Suppressor macrophage treated with lipopolysaccharide for 1 hour (primary cell): ENCODE data around the gene FADS1.
A peak's percentile ranks its signal among the peaks of the same experiment; 100 is the strongest.

Experiments used
- DNase-seq, 3 donors: peaks; one replicate each; pipeline ENCODE4 v3.0.0-alpha.2; 2020 to 2022

FADS1 gene

DNA sequence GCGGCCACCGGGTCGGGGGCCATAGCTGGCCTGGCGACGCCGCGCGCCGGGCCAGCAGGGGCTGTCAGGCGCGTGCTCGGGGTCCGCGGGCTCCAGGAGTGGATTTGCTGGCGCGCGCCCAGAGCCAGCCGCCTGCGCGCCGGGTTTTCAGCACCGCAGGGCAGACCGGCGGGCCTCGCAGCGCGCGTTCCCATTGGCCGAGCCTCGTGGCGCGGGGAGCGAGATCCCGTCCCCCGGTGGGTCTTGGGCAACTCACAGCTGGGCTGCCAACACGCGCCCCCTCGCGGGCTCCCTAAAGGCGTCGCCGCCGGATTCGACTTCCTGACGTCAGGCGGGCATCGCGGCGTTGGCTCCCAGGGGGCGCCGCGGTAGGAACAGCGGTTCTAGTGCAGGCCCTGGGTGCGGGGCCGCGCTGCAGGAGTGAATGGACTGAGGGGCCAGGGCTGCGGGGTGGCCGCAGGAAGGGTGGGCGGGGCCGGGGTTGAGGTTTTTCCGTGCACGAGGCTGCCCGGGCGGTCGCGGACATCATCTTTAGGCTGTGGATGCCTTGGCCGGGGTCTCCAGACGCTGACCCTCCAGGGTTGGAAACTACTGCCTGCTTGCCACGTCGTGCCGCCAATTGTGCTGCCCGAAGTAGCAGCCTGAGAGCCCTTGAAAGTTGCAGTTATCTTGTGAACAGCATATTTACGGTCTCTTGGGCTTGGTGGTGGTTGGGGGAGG lies at the start of gene FADS1:
Gene FADS1, minus strand, starts transcription at position 268 of the 720 bp plus-strand sequence. Its CDS starts 74 bp downstream, at position 194.
- DNase-seq = peak; percentile 97 to 99 (median 98)

DNA sequence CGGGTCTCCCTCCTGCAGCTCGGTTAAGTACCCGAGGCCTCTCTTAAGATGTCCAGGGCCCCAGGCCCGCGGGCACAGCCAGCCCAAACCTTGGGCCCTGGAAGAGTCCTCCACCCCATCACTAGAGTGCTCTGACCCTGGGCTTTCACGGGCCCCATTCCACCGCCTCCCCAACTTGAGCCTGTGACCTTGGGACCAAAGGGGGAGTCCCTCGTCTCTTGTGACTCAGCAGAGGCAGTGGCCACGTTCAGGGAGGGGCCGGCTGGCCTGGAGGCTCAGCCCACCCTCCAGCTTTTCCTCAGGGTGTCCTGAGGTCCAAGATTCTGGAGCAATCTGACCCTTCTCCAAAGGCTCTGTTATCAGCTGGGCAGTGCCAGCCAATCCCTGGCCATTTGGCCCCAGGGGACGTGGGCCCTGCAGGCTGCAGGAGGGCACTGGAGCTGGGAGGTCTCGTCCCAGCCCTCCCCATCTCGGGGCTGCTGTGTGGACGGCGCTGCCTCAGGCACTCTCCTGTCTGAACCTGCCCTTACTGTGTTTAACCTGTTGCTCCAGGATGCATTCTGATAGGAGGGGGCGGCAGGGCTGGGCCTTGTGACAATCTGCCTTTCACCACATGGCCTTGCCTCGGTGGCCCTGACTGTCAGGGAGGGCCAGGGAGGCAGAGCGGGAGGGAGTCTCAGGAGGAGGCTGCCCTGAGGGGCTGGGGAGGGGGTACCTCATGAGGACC lies 49.6 kb upstream of the FADS1 start:
- no peak for DNase-seq

DNA sequence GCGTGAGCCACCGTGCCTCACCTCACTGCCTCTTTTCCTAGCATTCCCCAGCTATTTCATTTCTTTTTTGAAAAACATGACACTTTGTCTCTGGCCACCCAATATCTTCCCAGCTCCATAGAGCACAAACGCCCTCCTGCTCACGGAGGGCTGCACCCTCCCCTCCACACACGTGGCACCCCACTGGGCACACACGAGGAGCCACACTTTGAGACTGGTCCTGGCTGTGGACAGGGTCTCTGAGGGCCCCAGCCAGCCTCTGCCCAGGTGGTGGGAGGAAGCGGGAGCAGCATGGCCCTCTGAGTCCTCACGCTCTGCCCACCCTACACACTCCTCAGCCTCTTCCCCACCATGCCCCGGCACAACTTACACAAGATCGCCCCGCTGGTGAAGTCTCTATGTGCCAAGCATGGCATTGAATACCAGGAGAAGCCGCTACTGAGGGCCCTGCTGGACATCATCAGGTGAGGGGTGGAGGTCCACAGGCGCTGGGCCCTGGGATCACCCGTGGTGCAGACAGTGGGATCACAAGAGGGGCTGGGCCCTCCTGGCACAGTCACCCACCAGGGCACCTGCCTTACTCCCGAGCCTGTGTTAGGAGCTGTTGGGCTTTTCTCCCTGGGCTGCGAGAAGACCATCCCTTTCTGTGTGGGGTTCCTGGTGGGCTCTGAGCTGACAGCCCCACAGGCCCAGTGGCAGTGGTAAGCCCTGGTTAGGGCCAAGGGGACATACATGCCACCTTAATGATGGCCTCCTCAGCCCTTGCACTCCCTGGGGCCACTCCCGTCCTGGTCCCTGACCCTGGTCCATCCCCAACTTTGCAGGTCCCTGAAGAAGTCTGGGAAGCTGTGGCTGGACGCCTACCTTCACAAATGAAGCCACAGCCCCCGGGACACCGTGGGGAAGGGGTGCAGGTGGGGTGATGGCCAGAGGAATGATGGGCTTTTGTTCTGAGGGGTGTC lies 48.3 kb upstream of the FADS1 start:
- DNase-seq = no peak

DNA sequence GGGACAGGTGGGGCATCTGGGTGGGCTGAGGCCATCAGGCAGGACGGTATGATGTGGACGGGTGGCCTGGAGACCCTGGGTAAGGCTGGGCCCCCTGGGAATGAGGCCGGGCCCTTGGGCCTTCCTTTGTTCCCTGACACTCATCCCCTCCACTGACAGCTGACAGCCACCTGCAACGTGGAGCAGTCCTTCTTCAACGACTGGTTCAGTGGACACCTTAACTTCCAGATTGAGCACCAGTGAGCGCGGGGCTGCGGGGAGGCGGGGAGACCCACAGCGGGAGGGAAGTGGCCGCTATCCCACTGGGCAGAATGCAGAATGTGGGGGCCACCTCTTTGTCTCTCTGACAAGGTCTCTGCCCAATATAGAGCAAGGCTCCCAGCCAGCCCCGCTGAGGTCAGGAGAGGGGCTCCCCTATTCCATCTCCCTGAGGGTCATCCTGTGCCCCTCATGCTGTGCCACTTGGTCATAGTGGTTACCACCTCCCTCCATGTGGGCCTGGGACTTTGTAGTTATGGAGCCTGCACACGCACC lies 46.8 kb upstream of the FADS1 start:
- DNase-seq = no peak

DNA sequence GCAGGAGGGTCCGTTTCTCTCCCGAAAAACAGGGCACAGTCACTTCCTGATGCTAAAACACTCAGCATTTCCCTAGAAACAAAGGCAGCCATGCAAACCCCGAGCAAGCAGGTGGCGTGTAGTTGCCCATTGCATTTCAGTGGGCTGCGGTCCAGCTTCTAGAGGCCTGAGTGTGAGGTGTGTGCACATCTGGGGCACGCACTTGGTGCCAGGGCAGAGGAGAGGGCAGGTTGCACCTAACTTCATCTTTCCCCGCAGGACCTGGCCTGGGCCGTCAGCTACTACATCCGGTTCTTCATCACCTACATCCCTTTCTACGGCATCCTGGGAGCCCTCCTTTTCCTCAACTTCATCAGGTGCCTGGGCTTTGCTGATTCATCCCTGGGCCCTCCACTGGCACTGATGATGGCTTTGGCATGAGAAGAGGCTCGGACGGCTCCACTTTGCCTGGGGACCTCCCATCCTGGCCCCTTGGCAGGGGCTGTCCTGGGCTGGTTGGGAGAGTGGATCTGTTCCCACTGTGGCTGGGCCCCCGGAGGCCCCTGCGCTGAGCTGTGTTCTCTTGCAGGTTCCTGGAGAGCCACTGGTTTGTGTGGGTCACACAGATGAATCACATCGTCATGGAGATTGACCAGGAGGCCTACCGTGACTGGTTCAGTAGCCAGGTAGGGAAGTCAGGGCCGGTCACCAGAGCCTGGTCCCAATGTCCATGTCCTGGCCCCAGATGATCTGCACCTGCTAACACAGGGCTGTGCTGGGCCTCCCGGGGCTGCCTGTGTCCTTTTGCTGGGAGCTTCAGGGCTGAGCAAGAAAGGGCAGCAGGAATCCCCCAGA lies 46.1 kb upstream of the FADS1 start:
- DNase-seq = no peak

DNA sequence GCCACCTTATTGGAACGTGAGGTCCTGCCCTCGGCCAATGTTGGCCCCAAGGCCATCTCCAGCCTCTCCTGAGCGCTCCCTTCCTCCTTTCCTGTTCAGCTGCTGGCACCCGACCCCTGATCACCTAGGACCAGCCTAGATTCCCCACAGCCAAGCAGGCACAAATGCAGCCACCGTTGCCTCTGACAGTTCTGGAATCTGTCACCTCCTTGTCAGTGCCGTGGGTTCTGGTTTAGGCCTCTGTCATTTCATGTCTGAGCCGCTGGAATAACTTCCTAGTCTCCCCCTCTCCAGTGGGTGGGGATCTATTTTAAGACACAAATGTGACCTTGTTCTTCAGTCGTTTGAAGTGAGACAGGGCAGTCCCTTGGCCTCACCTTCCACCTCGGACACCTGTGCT lies 44.8 kb upstream of the FADS1 start:
- no peak for DNase-seq

DNA sequence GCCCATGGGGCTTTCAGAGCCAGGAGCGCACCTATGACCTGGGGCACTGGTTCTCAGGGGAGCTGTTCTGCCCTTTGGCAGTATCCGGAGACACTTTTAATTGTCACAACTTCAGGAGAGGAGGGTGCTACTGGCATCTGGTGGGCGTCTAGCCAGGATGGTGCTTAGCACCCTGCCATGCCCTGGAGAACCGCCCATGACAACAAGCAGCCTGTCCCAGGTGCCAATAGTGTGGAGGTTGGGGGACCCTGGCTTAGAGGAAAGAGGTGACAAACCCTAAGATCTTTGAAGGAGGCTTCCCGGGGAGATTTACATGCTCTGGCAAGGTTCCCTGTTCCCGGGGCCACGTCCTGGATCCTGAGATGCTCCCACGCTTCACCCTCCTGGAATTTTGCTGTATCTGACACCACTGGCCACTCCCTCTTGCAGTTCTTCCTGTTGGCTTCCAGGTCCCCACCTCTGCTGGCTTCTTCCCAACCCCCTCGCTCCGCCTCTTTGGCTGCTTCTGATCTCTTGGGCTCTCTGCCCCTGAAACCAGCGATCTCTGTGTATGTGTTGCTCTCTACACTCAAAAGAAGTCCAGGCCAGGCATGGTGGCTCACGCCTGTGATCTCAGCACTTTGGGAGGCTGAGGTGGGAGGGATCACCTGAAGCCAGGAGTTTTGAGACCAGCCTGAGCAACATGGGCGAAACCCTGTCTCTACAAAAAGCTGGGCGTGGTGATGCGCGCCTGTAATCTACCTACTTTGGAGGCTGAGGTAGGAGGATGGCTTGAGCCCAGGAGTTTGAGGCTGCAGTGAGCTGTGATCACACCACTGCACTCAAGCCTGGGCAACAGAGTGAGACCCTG lies 43.5 kb upstream of the FADS1 start:
- no peak for DNase-seq

DNA sequence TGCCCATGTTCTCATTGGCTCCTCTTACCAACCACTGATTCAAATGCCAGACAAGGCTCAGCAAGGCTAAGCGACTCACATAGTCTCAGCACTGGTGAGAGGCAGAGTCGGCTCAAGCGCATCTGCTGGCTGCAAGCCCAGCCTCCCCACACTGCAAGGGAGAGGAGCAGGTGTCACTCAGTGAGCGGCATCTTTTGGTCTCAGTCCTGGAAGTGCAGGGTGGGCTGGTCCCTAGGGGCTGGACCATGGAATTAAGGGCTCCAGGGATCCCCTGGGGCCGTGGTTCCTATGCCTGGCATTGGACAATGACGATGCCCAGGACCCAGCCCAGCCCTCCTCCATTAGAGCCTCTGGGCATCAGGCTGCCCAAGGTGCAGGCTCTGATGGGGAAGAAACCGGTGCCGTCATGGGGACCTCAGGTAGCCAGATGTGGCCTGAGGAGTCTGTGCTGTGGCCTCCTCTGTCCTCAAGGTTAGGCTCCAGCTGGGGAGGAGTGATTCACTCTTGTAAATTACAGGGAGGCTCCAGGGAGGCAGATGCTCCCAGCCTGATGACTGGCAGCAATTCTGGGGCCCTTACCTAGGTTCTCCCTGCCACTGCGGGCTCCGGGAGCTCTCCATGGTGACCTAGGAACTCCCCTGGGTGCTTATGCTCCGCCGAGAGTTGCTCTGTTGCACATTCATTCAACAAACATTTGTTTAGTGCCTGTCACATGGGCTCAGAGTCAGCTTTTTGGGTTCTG lies 39.3 kb upstream of the FADS1 start:
- DNase-seq = no peak

DNA sequence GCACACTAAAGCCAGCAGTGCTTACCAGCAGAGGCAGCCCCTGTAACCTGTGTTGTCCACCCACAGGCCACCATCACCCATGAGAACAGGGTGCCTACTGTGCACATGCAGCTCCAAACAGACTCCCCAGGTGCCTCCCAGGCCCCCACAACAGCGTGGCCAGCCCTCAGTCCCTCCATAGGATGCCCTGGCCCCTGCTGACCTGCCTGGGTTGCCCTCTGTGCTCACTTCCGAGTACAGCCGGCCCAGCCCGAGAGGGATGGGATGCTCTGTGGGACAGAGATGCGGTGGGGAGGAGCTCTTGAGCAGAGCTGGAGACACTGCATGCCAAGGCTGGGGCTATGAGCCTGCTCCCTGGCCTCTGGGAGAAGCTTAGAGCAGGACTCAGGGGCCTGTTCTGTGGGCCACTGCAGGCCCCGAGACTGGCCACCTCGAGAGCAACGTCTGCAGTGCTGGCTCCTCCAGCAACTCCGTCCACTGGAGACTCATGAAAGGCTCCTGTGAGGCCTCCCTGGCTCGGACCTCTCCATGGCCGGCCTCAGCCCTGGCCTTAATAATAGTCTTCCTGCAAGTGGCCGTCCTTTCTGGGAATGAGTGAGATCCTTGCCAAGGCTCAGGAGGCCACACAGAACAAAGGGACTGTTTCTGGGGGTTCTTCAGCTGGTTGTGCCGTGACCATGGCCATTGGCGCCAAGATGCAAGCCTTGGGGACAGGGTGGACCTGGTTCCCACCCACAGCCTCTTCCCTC lies 38.3 kb upstream of the FADS1 start:
- no peak for DNase-seq

DNA sequence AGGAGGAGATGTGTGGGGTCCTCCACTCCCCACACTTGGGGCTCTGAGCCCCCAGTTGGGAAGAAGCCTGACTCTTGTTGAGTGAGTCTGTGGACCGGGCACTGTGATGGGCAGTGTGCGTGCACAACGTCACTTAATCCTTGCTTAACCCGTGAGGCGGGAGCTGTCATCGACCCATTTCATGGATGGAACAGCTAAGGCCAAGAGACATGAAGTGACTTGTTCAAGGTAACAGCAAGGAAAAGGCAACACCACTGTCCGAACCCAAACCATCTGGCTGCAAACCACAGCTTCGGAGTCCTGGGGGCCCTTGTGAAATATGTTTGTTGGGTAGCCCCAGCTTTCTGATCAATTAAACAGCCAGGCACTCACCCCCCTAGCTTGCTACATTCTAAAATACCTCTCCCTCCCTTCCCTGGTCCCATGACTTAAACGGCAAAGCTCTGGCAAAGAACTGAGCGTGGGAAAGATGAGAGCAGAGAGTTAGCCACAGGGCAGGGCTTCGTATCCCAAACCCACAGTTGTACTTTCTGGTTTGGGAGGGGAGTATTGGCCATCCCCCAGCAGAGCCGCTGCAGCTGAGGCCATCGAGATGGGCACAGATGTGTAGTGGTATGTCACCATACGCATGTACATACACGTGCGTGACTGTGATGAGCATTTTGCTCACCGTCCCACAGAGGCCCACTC lies 37.5 kb upstream of the FADS1 start:
- DNase-seq = no peak

DNA sequence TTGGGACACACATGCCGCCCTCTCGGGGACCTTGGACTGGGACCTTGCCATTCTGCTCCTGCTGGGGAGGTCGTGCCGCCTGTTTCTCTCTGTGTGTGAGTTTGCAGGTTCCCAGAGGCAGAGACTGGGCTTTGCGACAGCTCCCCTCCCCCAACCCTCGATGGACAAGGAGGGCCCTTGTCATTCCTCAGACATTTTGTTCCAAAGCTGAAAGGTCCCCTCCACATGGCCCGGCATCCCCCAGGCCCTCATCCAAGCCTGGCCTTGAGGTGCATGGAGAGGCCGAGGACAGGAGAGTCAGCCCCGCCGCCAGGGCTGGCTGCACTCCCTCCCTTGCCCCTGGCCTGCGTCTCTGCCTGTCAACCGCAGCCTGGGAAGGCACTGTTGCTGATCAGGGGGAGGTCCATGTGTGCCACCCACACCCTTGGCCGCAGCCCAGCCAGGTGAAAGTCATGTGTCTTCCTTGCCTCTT lies 36.9 kb upstream of the FADS1 start:
- DNase-seq = no peak

DNA sequence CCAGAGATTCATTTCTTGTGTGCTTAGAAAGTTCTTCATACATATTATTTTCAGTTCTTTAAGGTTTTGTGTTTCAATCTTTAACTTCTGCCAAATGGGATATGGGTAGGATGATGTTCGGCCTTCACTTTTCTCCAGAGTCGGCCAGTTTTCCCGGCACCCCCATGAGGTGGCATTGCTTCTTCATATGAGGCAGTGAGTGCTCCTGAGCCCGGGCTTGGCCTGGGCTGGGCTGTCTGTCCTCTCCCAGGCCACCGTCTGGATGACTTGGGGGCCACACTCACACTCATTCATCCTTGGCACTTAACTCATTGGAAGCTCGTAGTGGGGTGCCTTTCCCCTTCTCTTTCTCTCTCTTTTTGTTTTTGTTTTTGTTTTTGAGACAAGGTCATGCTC lies 35.1 kb upstream of the FADS1 start:
- DNase-seq = no peak

DNA sequence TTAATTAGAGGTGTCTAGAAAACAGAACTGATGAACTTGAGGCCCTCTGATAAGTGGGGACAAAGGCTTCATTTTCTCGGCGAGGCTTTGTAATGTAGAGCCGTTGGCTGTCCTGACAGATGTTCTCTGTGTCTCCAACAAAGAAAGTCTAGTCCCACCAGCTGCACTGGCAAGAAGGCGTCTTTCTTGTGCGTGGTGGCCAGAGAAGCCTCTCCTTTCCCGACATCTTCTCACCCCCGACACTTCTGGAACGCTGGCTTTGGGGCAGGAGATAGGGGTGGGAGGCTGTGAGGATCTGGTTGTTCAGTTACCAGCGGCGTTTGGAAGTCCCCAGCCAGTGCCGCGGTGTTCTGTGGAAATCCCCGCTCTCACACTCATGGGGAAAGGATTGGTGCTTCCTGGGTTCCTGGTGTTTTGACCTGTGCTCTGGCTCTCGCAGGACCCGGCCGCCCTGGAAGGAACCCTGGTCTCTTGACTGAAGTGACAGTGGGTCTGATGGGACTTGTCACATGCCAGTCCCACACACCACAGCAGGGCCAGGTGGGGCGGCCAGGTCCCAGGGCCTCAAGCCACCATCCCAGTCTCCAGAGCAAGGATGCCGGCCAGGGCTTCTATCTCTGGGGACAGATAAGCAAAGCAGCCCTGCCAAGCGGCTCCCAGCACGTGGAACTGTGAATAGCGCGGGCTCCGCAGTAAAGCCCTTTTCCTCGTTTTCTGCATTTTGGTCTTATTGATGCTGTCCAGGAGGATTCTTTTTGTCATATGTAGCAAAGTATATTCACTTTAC lies 34.5 kb upstream of the FADS1 start:
- DNase-seq = no peak

DNA sequence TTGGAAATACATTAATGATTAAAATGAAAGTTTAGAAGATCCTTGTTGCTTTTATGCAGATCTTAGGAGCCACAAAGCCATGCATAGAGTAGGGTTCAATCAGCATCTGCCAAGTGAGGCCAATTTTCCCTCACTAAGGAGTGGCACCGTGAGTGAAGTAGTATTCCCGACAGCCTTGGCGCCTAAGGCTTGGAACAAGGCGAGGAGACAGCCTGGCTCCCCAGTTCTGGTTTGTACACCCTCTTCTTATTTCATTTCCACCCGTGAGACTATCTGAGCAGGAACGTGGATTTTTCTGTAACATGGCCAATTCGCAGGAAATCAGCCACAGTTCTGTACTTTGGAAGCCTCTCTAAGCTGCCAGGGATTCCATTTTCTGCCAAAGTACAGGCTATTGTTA lies 33.9 kb upstream of the FADS1 start:
- DNase-seq = no peak

DNA sequence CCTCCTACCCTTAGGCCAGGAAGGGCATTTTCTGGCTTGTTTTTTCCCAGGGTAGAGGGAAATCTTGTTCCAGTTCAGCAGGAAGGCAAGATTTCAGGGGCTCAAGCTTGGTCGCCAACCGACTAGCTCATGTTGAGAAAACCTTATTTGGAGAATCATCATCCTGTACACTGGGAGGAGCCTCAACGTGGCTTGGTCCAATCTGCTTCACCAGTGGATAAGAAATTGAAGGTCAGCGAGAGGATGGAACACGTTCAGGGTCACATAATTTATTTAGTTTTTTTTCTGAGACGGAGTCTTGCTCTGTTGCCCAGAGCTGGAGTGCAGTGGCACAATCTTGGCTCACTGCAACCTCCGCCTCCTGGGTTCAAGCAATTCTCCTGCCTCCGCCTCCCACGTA lies 31.8 kb upstream of the FADS1 start:
- DNase-seq = no peak

DNA sequence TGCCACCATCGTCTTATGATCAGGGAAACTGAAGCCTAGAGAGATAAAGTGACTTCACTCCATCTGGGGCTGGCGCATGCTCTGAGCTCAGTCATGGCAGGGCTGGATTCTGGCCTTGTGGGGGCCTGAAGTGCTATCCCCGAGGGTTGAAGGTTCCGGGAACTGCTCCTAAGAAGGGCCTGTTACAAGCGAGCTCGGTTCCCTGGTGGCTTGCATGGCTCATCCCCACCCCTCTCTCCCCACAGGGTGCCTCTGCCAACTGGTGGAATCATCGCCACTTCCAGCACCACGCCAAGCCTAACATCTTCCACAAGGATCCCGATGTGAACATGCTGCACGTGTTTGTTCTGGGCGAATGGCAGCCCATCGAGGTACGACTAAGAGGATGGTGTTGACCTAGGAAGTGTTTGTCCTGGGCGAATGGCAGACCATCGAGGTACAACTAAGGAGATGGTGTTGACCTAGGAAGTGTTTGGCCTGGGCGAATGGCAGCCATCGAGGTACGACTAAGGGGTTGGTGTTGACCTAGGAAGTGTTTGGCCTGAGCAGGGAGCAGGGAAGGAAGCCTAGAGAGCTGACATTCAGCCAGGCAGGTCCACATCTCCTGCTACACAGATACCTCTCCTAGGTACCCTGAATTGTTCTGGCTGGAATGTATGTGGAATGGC lies 31.2 kb upstream of the FADS1 start:
- DNase-seq = no peak

DNA sequence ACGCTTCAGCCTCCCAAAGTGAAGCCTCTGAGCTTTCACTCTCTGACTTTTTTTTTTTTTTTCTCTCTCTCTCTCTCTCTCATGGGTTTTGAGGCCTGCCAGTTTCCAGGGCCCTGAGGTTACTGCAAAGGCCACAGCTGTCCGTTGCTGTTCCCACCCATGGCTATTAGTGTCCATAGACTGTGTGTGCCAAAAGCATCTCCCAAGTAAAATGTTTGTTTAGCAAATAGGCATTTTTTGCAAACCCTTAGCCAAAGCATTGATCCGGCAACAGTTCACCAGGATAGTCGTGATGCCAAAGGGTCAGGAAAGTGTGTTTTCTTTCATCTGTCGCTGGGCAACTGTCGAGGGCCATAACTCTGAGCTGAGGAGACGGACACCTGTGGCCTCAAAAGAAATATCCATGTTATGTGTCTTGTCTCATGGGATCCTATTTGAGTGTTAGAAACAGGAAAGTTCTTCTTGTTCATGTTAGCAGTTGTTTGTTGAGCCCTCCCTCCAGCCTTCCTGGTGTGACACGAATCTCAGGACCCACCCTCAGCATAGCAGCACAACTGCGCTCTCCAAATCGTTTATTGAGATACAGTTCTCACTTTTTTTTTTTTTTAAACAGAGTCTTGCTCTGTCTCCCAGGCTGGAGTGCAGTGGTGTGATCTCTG lies 29.7 kb upstream of the FADS1 start:
- DNase-seq = no peak
